Fibroblast of lung (primary cell): ENCODE results near the gene MITF.

Experiments
- EZH2 ChIP-seq: IDR thresholded peaks from 2 replicates; pipeline ENCODE4 v1.5.1; 2012; ENCODE audit warnings: low read length, control low read depth, mild to moderate bottlenecking; ENCODE audit errors: missing control alignments
- TF ChIP-seq, protein P1 (sequence below), 2 donors: IDR thresholded peaks in 1 of 2; conservative IDR thresholded peaks in 1 of 2; 1 replicate in 1 of 2; 2 replicates in 1 of 2; pipeline ENCODE4 v1.5.1; 2011 to 2012; ENCODE audit warnings: low read length in 2 of 2, control low read depth in 1 of 2, inconsistent platforms in 1 of 2, low read depth in 1 of 2, mild to moderate bottlenecking in 1 of 2

DNA sequence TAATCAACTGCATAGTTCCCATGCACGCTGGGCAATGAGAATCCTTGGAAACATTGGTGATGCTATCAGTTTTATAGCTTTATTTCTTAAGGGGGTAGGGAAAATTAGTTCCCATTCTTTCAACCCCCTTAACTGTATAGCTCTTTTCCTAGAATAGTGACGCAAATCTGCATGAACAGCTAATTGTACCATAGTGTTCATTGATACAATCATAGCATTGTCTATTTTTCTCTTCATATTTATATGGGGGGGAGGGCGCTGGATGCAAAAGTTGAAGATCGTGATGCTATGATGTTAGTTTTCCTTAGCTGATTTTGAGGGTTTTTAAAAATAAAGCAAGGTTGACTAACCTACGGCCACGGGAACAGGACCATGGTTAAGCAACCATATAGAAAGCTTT, 227.9 kb downstream of the MITF start:
- TF ChIP-seq EZH2: no peak
- TF ChIP-seq, protein P1, sequence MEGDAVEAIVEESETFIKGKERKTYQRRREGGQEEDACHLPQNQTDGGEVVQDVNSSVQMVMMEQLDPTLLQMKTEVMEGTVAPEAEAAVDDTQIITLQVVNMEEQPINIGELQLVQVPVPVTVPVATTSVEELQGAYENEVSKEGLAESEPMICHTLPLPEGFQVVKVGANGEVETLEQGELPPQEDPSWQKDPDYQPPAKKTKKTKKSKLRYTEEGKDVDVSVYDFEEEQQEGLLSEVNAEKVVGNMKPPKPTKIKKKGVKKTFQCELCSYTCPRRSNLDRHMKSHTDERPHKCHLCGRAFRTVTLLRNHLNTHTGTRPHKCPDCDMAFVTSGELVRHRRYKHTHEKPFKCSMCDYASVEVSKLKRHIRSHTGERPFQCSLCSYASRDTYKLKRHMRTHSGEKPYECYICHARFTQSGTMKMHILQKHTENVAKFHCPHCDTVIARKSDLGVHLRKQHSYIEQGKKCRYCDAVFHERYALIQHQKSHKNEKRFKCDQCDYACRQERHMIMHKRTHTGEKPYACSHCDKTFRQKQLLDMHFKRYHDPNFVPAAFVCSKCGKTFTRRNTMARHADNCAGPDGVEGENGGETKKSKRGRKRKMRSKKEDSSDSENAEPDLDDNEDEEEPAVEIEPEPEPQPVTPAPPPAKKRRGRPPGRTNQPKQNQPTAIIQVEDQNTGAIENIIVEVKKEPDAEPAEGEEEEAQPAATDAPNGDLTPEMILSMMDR (conservative IDR thresholded peaks at IDR 0.05 in 1 of 2, IDR thresholded peaks at IDR 0.05 in 1 of 2; ENCODE audit: low read depth in 1 of 2, low read length in 2 of 2): no peak
